GM19351 (cell line): ENCODE results near the gene IQSEC1.
A peak's percentile ranks its signal among the peaks of the same experiment; 100 is the strongest.

ENCODE experiments used
- ATAC-seq: cut with Tn5 transposase; IDR thresholded peaks from one replicate; pipeline ENCODE4 v1.9.1; 2021; ENCODE audit warnings: mild to moderate bottlenecking, moderate library complexity; ENCODE audit not compliant: unreplicated experiment

IQSEC1 gene

GRCh38 chr3:12916159-12916558 lies 157.1 kb downstream of the IQSEC1 start:
- peak; percentile 65 for ATAC-seq

GRCh38 chr3:12914088-12914487 lies 159.1 kb downstream of the IQSEC1 start:
- no peak for ATAC-seq

- no peak for ATAC-seq
Observed at GRCh38 chr3:12911881-12912415, 161.3 kb downstream of the IQSEC1 start.

GRCh38 chr3:12910356-12911099 lies 162.7 kb downstream of the IQSEC1 start:
- no peak for ATAC-seq

GRCh38 chr3:12909710-12910109 lies 163.5 kb downstream of the IQSEC1 start:
- no peak for ATAC-seq

GRCh38 chr3:12908859-12909258 lies 164.4 kb downstream of the IQSEC1 start:
- no peak for ATAC-seq

GRCh38 chr3:12908136-12908730 lies 165.0 kb downstream of the IQSEC1 start:
- no peak for ATAC-seq

GRCh38 chr3:12907729-12908128 lies 165.5 kb downstream of the IQSEC1 start:
- ATAC-seq: no peak

GRCh38 chr3:12907296-12907695 lies 165.9 kb downstream of the IQSEC1 start:
- ATAC-seq: no peak

GRCh38 chr3:12906916-12907290 lies 166.3 kb downstream of the IQSEC1 start:
- no peak for ATAC-seq

GRCh38 chr3:12906141-12906915 lies 166.9 kb downstream of the IQSEC1 start:
- ATAC-seq: no peak

- ATAC-seq: no peak
Observed at GRCh38 chr3:12905316-12906071, 167.7 kb downstream of the IQSEC1 start.

- ATAC-seq: no peak
Observed at GRCh38 chr3:12904951-12905315, 168.3 kb downstream of the IQSEC1 start.

GRCh38 chr3:12903881-12904280 lies 169.3 kb downstream of the IQSEC1 start:
- no peak for ATAC-seq

GRCh38 chr3:12903000-12903800 lies 170.0 kb downstream of the IQSEC1 start:
- ATAC-seq: no peak

- no peak for ATAC-seq
Observed at GRCh38 chr3:12902181-12902999, 170.8 kb downstream of the IQSEC1 start.

GRCh38 chr3:12901623-12902045 lies 171.6 kb downstream of the IQSEC1 start:
- no peak for ATAC-seq

GRCh38 chr3:12900885-12901411 lies 172.3 kb downstream of the IQSEC1 start:
- ATAC-seq: no peak
